T-helper 2 cell treated with Interferon-gamma antibody and Interleukin-4, amounts not matched to agents 5 μg/mL and 100 μg/mL, for 36 hours (primary cell): Measurements from ENCODE around the gene TTC3.
"Not testable (repeated sequence)": the region's sequence is repeated elsewhere in the genome, so short reads cannot be mapped to it uniquely, and the experiment has no call there.

ENCODE experiments used
- DNase-seq: peaks from one replicate; pipeline ENCODE4 v3.0.0; 2021; ENCODE audit warnings: low spot score
- H3K27ac Mint-ChIP-seq: one replicate; pipeline ENCODE4 v1.8.0; 2021; ENCODE audit warnings: mild to moderate bottlenecking, mixed read lengths
- H3K27me3 Mint-ChIP-seq: one replicate; pipeline ENCODE4 v1.8.0; 2021; ENCODE audit warnings: low read depth, mixed read lengths
- H3K36me3 Mint-ChIP-seq: one replicate; pipeline ENCODE4 v1.8.0; 2021; ENCODE audit warnings: low read depth, mixed read lengths
- H3K4me1 Mint-ChIP-seq: one replicate; pipeline ENCODE4 v1.8.0; 2021; ENCODE audit warnings: low read depth, mixed read lengths
- H3K4me3 Mint-ChIP-seq: one replicate; pipeline ENCODE4 v1.8.0; 2022; ENCODE audit warnings: mild to moderate bottlenecking, moderate library complexity, mixed read lengths
- H3K9me3 Mint-ChIP-seq: one replicate; pipeline ENCODE4 v1.8.0; 2021; ENCODE audit warnings: mixed read lengths

Gene TTC3, protein sequence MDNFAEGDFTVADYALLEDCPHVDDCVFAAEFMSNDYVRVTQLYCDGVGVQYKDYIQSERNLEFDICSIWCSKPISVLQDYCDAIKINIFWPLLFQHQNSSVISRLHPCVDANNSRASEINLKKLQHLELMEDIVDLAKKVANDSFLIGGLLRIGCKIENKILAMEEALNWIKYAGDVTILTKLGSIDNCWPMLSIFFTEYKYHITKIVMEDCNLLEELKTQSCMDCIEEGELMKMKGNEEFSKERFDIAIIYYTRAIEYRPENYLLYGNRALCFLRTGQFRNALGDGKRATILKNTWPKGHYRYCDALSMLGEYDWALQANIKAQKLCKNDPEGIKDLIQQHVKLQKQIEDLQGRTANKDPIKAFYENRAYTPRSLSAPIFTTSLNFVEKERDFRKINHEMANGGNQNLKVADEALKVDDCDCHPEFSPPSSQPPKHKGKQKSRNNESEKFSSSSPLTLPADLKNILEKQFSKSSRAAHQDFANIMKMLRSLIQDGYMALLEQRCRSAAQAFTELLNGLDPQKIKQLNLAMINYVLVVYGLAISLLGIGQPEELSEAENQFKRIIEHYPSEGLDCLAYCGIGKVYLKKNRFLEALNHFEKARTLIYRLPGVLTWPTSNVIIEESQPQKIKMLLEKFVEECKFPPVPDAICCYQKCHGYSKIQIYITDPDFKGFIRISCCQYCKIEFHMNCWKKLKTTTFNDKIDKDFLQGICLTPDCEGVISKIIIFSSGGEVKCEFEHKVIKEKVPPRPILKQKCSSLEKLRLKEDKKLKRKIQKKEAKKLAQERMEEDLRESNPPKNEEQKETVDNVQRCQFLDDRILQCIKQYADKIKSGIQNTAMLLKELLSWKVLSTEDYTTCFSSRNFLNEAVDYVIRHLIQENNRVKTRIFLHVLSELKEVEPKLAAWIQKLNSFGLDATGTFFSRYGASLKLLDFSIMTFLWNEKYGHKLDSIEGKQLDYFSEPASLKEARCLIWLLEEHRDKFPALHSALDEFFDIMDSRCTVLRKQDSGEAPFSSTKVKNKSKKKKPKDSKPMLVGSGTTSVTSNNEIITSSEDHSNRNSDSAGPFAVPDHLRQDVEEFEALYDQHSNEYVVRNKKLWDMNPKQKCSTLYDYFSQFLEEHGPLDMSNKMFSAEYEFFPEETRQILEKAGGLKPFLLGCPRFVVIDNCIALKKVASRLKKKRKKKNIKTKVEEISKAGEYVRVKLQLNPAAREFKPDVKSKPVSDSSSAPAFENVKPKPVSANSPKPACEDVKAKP (N-terminal part only)

DNA sequence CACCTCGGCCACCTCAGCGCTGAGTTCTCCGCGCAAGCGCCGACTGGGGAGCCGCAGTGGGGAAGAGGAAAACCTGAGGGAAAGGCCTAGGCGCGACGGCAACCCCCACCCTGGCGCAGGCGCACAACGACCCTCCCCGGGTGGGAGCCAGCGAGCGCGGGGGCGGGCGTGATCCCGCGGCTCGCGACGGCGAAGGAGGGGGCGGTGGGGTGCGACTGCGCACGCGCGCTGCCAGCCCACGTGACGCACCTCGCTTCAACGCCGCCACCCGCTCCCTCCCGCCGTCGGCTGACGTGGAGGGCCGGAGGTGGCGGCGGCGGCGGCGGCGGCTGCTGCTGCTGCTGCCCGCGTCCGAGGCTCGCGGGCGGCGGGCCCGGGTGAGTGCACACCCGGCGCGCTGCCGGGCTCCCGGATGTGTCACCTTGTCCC lies at the start of gene TTC3, which contains the start of gene PIGP:
Gene TTC3 (plus strand): TSS at position 267 of the 429 bp plus-strand sequence. CDS start 14,004 bp downstream, outside the sequence.
Gene PIGP (minus strand): TSS at position 84 of the 429 bp plus-strand sequence. CDS start 556 bp downstream, outside the sequence.
- Mint-ChIP-seq H3K36me3 (peaks cover 22% of the 10 kb centered on the region), H3K4me3 (peak within 1 kb of the TSS; percentile 97), H3K9me3 (no peaks in the 10 kb centered on the region), H3K27ac (peak within 1 kb of the TSS; percentile 97), H3K4me1 (peaks cover 39% of the 10 kb centered on the region), H3K27me3 (no peaks in the 10 kb centered on the region)
- peak; percentile 96 for DNase-seq

DNA sequence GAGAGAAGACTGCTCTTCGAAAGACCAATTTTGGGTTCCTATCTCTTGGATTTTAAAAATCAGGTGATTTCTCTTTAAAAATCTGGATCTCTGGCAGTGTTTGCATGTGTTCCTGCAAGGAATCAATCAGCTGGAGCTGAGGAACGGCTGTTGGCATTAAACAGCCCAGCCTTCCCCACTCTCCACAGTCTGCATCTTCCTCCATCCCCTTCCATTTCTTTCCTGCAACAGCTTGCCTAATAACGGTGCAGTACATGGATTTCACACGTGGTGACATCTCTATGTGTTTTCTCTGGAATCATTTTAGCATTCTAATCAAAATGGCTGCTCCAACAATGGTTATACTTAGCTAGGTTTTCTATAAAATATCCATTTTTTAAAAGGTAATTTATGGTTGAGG lies 46.6 kb upstream of the TTC3 start:
- Mint-ChIP-seq H3K27me3 (peaks cover 12% of the 10 kb centered on the region), H3K9me3 (no peaks in the 10 kb centered on the region), H3K36me3 (no peaks in the 10 kb centered on the region), H3K4me1 (no peaks in the 10 kb centered on the region), H3K27ac (no peak overlapping the region), H3K4me3 (no peak overlapping the region)
- no peak for DNase-seq

DNA sequence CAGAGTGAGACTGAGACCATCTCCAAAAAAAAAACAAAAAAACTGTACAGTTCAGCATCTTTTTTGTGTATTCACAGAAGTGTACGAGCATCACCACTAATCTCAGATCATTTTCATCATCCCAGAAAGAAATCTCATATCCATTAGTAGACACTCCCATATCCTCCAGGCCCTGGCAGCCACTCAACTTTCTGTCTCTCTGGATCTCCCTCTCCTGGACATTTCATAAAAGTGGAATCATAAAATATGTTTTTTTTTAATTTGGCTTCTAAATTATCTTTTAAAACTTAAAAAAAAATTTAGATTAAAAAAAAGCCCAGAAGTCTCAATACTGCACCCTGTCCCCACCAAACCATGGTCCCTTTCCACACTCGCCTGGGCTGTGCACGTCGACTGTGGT lies 44.5 kb upstream of the TTC3 start:
- Mint-ChIP-seq H3K9me3 (no peaks in the 10 kb centered on the region), H3K36me3 (no peaks in the 10 kb centered on the region), H3K27ac (no peak overlapping the region), H3K4me1 (peaks cover 2% of the 10 kb centered on the region), H3K4me3 (no peak overlapping the region), H3K27me3 (peaks cover 9% of the 10 kb centered on the region)
- DNase-seq, result no peak

DNA sequence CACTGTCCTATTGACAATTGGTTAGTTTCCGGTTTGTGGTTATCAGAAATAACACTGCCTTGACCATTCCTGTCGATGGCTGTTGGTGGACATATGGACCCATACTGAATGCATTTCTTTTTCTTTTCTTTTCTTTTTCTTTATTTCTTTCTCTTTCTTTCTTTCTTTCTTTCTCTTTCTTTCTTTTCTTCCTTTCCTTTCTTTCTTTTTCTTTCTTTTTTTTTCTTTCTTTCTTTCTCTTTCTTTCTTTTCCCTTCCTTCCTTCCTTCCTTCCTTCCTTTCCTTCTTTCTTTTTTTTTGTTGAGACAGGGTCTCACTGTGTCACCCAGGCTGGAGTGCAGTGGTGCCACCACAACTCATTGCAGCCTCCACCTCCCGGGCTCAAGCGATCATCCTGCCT lies 42.2 kb upstream of the TTC3 start:
- Mint-ChIP-seq H3K9me3 (no peaks in the 10 kb centered on the region), H3K4me1 (peaks cover 2% of the 10 kb centered on the region), H3K36me3 (no peaks in the 10 kb centered on the region), H3K4me3 (no peak overlapping the region), H3K27ac (no peak overlapping the region), H3K27me3 (peaks cover 11% of the 10 kb centered on the region)
- no peak for DNase-seq

DNA sequence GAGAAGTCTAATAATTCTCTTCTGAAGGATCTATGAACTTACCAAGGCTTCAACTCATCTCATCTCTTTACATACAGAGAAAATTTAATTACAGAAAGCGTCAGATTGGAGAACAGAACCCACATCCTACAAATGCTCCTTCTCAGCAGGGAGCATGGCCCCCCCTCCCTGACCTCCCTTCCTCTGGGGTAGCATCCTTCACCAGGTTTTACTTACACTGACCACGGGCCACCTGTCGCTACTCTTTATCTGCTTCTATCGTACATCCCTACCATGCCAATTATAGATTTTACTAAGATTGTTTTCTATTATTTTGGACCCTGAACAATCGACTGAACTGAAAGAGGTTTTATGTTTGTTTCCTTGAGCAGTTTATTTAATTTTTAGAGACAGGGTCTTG lies 40.8 kb upstream of the TTC3 start:
- H3K4me3 Mint-ChIP-seq, result no peak overlapping the region
- peaks cover 2% of the 10 kb centered on the region for H3K4me1 Mint-ChIP-seq
- H3K27me3 Mint-ChIP-seq, result peaks cover 4% of the 10 kb centered on the region
- no peaks in the 10 kb centered on the region for H3K36me3 Mint-ChIP-seq
- no peak overlapping the region for H3K27ac Mint-ChIP-seq
- no peaks in the 10 kb centered on the region for H3K9me3 Mint-ChIP-seq
- DNase-seq, result no peak

DNA sequence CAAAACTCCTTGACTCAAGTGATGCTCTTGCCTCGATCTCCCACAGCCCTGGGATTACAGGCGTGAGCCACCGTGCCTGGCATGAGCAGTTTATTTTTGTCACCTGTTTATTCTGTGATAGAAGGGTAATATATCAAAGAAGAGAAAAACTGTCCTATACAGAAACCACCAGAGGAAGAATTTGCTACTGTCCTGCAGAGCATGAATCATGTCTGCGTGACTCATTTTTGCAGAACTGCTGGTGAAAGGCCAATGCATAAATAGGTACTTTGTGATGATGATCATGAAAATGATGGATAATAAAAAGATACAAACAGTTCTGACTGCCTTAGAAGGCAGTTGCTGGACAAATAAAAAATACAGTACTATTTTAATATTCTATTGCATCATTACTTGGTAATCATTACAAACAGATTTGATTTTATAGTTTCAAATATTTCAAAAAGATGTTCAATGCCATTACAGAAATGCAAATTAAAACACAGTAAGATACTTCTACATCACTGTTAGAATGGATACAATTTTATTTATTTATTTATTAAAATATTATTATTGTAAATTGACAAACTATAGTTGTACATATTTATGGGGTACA lies 40.1 kb upstream of the TTC3 start:
- peaks cover 6% of the 10 kb centered on the region for H3K27me3 Mint-ChIP-seq
- H3K4me1 Mint-ChIP-seq, result peaks cover 2% of the 10 kb centered on the region
- no peaks in the 10 kb centered on the region for H3K9me3 Mint-ChIP-seq
- no peak overlapping the region for H3K27ac Mint-ChIP-seq
- H3K36me3 Mint-ChIP-seq, result no peaks in the 10 kb centered on the region
- H3K4me3 Mint-ChIP-seq, result no peak overlapping the region
- DNase-seq, result no peak

DNA sequence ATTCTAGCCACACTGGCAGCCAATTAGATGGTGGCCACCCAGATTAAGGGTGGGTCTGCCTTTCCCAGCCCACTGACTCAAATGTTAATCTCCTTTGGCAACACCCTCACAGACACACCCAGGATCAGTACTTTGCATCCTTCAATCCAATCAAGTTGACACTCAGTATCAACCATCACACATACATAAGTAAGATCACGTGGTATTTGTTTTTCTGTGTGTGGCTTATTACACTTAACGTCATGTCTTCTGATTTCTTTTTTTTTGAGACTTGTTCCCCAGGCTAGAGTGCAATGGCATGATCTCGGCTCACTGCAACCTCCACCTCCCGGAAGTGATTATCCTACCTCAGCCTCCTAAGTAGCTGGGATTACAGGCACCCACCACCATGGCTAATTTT lies 38.7 kb upstream of the TTC3 start:
- DNase-seq, H3K27ac Mint-ChIP-seq, H3K9me3 Mint-ChIP-seq, H3K27me3 Mint-ChIP-seq, H3K4me3 Mint-ChIP-seq, H3K36me3 Mint-ChIP-seq, H3K4me1 Mint-ChIP-seq: not testable (repeated sequence)

DNA sequence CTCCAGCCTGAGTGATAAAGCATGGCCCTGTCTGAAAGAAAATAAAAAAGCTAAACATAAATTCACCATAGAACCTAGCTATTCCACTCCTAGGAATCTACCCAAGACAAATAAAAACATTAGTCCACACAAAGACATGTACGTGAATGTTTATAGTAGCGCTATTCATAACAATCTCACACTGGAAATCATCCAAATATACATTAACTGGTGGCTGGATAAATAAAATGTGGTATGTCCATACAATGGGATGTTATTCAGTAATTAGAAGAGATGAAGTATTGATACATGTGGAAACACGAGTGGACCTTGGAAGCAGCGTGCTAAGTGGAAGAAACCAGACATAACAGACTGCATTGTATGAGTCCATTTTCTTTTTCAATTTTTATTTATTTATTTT lies 36.9 kb upstream of the TTC3 start:
- Mint-ChIP-seq H3K4me3 (no peak overlapping the region), H3K36me3 (no peaks in the 10 kb centered on the region), H3K9me3 (no peaks in the 10 kb centered on the region)

DNA sequence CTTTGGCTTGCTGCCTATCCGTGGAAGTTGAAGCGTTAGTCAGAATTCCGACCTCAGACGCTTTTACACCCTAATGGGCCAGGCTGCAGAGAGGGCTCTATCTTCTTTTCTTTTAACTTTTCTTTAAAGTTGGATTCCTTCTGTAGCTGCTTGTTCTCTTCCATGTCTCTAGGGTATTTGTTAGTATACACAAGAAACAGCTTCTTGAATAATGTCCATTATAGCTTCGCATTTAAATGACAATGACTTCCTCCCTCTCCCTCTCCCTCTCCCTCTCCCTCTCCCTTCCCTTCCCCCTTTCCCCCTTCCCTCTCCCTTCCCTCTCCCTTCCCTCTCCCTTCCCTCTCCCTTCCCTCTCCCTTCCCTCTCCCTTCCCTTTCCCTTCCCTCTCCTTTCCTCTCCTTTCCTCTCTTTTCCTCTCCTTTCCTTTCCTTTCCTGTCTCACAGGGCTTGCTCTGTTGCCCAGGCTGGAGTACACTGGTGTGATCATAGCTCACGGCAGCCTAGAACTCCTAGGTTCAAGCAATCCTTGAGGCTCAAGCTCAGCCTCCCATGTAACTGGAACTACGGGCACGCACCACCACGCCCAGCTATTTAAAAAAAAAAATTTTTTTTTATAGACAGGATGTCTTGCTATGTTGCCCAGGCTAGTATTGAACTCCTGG lies 33.5 kb upstream of the TTC3 start:
- peaks cover under 1% of the 10 kb centered on the region for H3K4me1 Mint-ChIP-seq
- peaks cover 5% of the 10 kb centered on the region for H3K27me3 Mint-ChIP-seq
- no peaks in the 10 kb centered on the region for H3K36me3 Mint-ChIP-seq
- no peak overlapping the region for H3K27ac Mint-ChIP-seq
- no peaks in the 10 kb centered on the region for H3K9me3 Mint-ChIP-seq
- H3K4me3 Mint-ChIP-seq, result no peak overlapping the region
- no peak for DNase-seq

More for the DNA sequence above, 36.9 kb upstream of the TTC3 start:
- Mint-ChIP-seq H3K27ac (no peak overlapping the region), H3K27me3 (peaks cover 9% of the 10 kb centered on the region), H3K4me1 (peaks cover 2% of the 10 kb centered on the region)
- no peak for DNase-seq

DNA sequence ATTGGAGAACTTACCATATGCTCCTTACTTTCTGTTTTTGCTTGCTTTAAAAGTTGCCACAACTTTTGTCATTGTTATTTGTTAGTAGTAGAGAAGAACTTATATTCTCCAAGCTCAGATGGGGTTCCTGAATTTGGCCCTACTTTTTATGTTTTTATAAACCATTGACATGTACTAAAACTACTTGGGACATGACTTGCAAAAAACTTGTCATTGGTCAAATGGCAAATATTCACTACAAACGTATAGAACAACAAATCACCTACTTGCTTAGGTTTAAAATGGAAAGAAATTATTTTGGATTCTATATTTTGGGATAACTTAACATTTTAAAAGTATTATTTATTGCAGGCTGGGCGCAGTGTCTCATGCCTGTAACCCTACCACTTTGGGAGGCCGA lies 32.8 kb upstream of the TTC3 start:
- Mint-ChIP-seq H3K27ac (no peak overlapping the region), H3K4me1 (peaks cover 6% of the 10 kb centered on the region), H3K27me3 (peaks cover 5% of the 10 kb centered on the region), H3K4me3 (no peak overlapping the region), H3K36me3 (no peaks in the 10 kb centered on the region), H3K9me3 (no peaks in the 10 kb centered on the region)
- no peak for DNase-seq

DNA sequence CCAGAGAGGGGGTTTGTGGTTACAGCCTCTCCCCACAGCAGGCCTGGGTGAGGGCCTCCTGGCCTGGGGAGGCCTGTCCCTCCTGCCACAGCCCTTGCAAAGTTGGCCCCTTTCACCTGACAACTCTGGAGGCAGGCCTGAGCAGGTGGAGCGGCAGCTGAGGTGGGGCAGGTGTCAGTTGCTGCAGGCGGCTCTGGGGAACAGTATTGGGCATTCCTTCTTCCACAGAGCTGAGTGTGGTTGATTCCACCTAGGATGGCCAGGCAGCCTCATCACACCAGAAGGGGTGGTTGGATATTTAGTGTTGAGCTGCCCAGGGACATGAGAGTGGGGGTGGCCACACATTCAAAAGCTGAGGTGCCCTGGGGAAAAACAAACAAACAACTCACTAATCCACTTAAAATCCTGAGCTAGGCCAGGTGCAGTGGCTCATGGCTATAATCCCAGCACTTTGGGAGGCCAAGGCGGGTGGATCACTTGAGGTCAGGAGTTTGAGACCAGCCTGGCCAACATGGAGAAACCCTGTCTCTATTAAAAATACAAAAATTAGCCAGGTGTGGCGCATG lies 31.3 kb upstream of the TTC3 start:
- no peak overlapping the region for H3K4me3 Mint-ChIP-seq
- peaks cover 10% of the 10 kb centered on the region for H3K4me1 Mint-ChIP-seq

DNA sequence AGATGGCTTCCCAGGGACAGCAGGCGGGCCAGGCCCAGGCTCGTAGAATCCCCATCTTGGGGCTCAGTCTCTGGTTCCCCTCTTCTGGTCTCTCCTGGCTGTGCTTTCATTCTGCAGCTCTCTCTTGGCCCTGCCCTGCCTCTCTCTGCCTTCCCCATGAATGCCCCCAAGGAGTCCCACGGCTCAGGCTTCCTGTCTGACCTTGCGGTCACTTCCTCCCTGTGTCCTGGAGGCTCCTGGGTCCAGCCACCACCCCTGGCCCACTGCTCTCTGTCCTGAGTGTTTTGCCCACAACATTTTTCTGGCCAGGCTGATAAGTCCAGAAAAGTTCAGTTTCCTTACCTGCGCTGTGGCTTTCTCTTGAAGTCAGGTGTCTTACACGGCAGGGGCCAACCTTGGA lies 29.2 kb upstream of the TTC3 start:
- Mint-ChIP-seq H3K27me3 (peaks cover 16% of the 10 kb centered on the region), H3K36me3 (no peaks in the 10 kb centered on the region), H3K4me3 (no peak overlapping the region), H3K9me3 (no peaks in the 10 kb centered on the region), H3K4me1 (peaks cover 10% of the 10 kb centered on the region), H3K27ac (no peak overlapping the region)
- DNase-seq, result no peak

More for the DNA sequence above, 31.3 kb upstream of the TTC3 start:
- Mint-ChIP-seq H3K27ac (no peak overlapping the region), H3K27me3 (peaks cover 8% of the 10 kb centered on the region), H3K36me3 (no peaks in the 10 kb centered on the region), H3K9me3 (no peaks in the 10 kb centered on the region)
- no peak for DNase-seq

DNA sequence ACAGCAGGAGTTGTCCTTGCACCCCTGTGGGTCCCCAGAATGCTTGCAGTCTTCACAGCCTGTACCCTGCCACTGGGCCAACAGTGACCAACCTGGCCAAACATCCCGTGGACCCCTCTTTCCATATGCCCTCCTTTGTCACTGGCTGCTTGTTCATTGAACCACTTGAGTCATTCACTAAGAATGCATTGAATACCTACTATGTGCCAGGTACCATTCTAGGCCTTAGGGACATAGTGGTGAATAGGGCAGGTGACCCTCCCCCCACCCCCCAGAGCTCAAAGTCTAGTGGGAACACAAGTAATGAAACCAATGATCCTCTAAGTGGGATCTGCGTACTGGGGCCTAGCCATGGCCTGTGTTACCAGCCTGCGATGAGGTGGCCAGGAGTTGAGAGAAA lies 28.4 kb upstream of the TTC3 start:
- Mint-ChIP-seq H3K9me3 (no peaks in the 10 kb centered on the region), H3K4me1 (peaks cover 11% of the 10 kb centered on the region), H3K36me3 (no peaks in the 10 kb centered on the region), H3K27me3 (peaks cover 17% of the 10 kb centered on the region), H3K4me3 (no peak overlapping the region), H3K27ac (no peak overlapping the region)
- DNase-seq, result no peak
